Adrenal gland (tissue), 12 donors: Measurements from ENCODE around the gene IER5. TPM values are rescaled to one million over a fixed set of nuclear protein-coding genes. Genes with fewer than 3 reads are reported as not detected.

Experiments used
- DNase-seq, 7 donors: peaks; one replicate each; pipeline ENCODE4 v3.0.0-alpha.2; 2019 to 2020
- H3K27ac ChIP-seq, 5 donors: fragments of 200-600 bp; sonication (generic) in 4 of 5; 1 replicate in 3 of 5; 2 replicates in 2 of 5; pipeline versions ENCODE4 v1.5.1 to v1.8.0; 2016 to 2020; ENCODE audit warnings: mild to moderate bottlenecking in 1 of 5
- H3K27me3 ChIP-seq: fragments of 200-600 bp; 2 replicates; pipeline ENCODE4 v1.8.0; 2021
- H3K36me3 ChIP-seq, 2 donors: fragments of 200-600 bp; replicated peaks in 1 of 2; 1 replicate in 1 of 2; 2 replicates in 1 of 2; pipeline versions ENCODE4 v1.5.1 to v1.8.0; 2018 to 2022
- H3K4me1 ChIP-seq, 2 donors: fragments of 200-600 bp; replicated peaks in 1 of 2; 1 replicate in 1 of 2; 2 replicates in 1 of 2; pipeline versions ENCODE4 v1.5.1 to v1.8.0; 2018 to 2021
- H3K4me3 ChIP-seq, 4 donors: fragments of 200-600 bp; sonication (generic) in 3 of 4; one replicate each; pipeline ENCODE4 v1.5.1; 2016 to 2018
- H3K9me3 ChIP-seq, 3 donors: fragments of 200-600 bp; sonication (generic) in 1 of 3; replicated peaks in 1 of 3; 1 replicate in 2 of 3; 2 replicates in 1 of 3; pipeline versions ENCODE4 v1.5.1 to v1.8.0; 2016 to 2021
- CTCF ChIP-seq, 6 experiments: fragments of 450-650 bp in 4 of 6; fragments of 200-600 bp in 2 of 6; sonication (generic) in 1 of 6; IDR thresholded peaks; 1 replicate in 5 of 6; 2 replicates in 1 of 6; pipeline versions ENCODE4 v1.5.1 to v1.8.0; 2016 to 2021; ENCODE audit warnings: antibody characterized with exemption in 6 of 6, mild to moderate bottlenecking in 2 of 6, moderate library complexity in 1 of 6
- POLR2A ChIP-seq, 2 donors: fragments of 450-650 bp; IDR thresholded peaks; one replicate each; pipeline ENCODE4 v1.6.1; 2017; ENCODE audit warnings: antibody characterized with exemption in 2 of 2, mild to moderate bottlenecking in 2 of 2, moderate library complexity in 1 of 2
- WGBS, 4 donors: extraction: QIAGEN DNeasy Blood & Tissue Kit in 2 of 4; methylation state at CpG; one replicate each; pipeline versions ENCODE4 v1.1.5 to v1.1.7; 2013 to 2017; 5-methylcytosine and 5-hydroxymethylcytosine counted together
- intact Hi-C, 2 donors: fragments of 100-400 bp; cut with DNase I; formaldehyde crosslinking; loops; one replicate each; pipeline versions ENCODE4 v1.14.1 to v1.15.0; 2022 to 2023
- polyA plus RNA-seq, 3 donors: library from polyadenylated mRNA; stranded (reverse); fragments of 200-250 nt in 2 of 3; fragments of 350-450 nt in 1 of 3; fragmentation: Illumina TruSeq in 1 of 3; extraction: RNeasy Lipid Tissue Mini Kit (QIAGEN cat#74804) in 1 of 3; gene quantifications; one replicate each; pipeline ENCODE4 v1.2.3, GENCODE V29; 2013 to 2014
- total RNA-seq, 9 donors: library from RNA; depleted of rRNA in 4 of 9; stranded (reverse); fragments of >200 nt in 4 of 9; fragments of 120-200 nt in 1 of 9; fragmentation: NEBNext Ultra II Directional in 1 of 9; extraction: Animal tissue kit (Norgen Biotek cat#: 25700) in 1 of 9; gene quantifications; one replicate each; pipeline versions ENCODE4 v1.1.0 to v1.2.4, GENCODE V29; 2013 to 2023
- donor health status: healthy with polysubstance abuse.
- donor health status: Bipolar disorder and iron deficiency.
- donor health status: DM: yes; HTN: yes; CAD: no.
- donor health status: DM: no; HTN: no; CAD: no.
- donor health status: DM: no; HTN: no; CAD: no.
- donor health status: DM: yes; HTN: yes; CAD: no.

Gene IER5
- total and polyA plus RNA-seq, 12 donors = 2.0 to 19.2 (median 8.9) TPM

GRCh38 chr1:181077576-181078242 lies 10.8 kb upstream of the IER5 start:
- no peaks in the 10 kb centered on the region for H3K36me3 ChIP-seq
- no peak overlapping the region for H3K27ac ChIP-seq
- H3K4me1 ChIP-seq = no peaks in the 10 kb centered on the region
- intact Hi-C loops = no loop called here
- WGBS, 4 donors = 69 to 82% (median 76%) methylated on average over 7 of the region's 7 CpGs
- DNase-seq = no peak
- no peak for TF ChIP-seq CTCF (IDR thresholded peaks at IDR 0.05)
- TF ChIP-seq POLR2A (IDR thresholded peaks at IDR 0.05) = no peak
- no peak overlapping the region for H3K4me3 ChIP-seq
- H3K27me3 ChIP-seq = peaks cover 4% of the 10 kb centered on the region
- no peaks in the 10 kb centered on the region for H3K9me3 ChIP-seq

- WGBS, 4 donors = 72 to 78% (median 76%) methylated on average over 2 of the region's 2 CpGs
- peaks cover 4% of the 10 kb centered on the region for H3K27me3 ChIP-seq
- TF ChIP-seq POLR2A (IDR thresholded peaks at IDR 0.05) (no peak), CTCF (IDR thresholded peaks at IDR 0.05) (no peak)
- no peaks in the 10 kb centered on the region for H3K9me3 ChIP-seq
- no peak for DNase-seq
- H3K4me3 ChIP-seq = no peak overlapping the region
- H3K4me1 ChIP-seq = peaks cover 0 to 5% of the 10 kb centered on the region in 2 donors
- H3K36me3 ChIP-seq = no peaks in the 10 kb centered on the region
- intact Hi-C loops = no loop called here
- H3K27ac ChIP-seq = no peak overlapping the region
Measured at GRCh38 chr1:181079382-181079781, 9.1 kb upstream of the IER5 start.

- 47 to 74% (median 59%) methylated on average over 4 of the region's 4 CpGs for WGBS, 4 donors
- H3K27me3 ChIP-seq = peaks cover 4% of the 10 kb centered on the region
- H3K36me3 ChIP-seq = no peaks in the 10 kb centered on the region
- H3K4me1 ChIP-seq = peaks cover 0 to 7% of the 10 kb centered on the region in 2 donors
- intact Hi-C loops = no loop called here
- no peak for DNase-seq
- TF ChIP-seq CTCF (IDR thresholded peaks at IDR 0.05) (no peak), POLR2A (IDR thresholded peaks at IDR 0.05) (no peak)
- H3K4me3 ChIP-seq = no peak overlapping the region
- no peak overlapping the region for H3K27ac ChIP-seq
- no peaks in the 10 kb centered on the region for H3K9me3 ChIP-seq
Measured at GRCh38 chr1:181079920-181080319, 8.6 kb upstream of the IER5 start.

DNA sequence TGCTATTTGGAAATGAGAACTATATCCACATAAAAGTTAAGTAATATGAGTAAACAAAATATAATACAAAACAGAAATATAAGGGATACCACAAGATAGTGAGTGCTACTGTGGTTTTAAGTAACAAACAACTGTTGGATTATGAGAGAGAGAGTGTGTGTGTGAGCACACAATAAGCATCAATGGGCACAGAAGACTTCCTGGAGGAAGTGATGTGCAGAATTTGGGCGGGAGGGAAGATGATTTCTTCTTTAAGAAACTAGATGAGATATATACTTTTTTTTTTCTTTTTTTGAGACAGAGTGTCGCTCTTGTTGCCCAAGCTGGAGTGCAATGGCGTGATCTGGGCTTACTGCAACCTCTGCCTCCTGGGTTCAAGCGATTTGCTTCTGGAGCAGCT lies 7.9 kb upstream of the IER5 start:
- Histone ChIP-seq H3K27me3 (peaks cover 4% of the 10 kb centered on the region), H3K36me3 (no peaks in the 10 kb centered on the region), H3K9me3 (no peaks in the 10 kb centered on the region), H3K4me3 (no peak overlapping the region), H3K4me1 (peaks cover 0 to 7% of the 10 kb centered on the region in 2 donors), H3K27ac (no peak overlapping the region)
- TF ChIP-seq CTCF (IDR thresholded peaks at IDR 0.05) = no peak
- TF ChIP-seq POLR2A (IDR thresholded peaks at IDR 0.05) = no peak
- WGBS, 4 donors = 75 to 88% (median 80%) methylated on average over 4 of the region's 4 CpGs
- DNase-seq = no peak
- intact Hi-C loops = no loop called here
